OCI-LY7 (cell line): ENCODE results near the gene XAB2.

Experiments
- EZH2phosphoT487 ChIP-seq: fragments of 200-600 bp; sonication (generic); IDR thresholded peaks from 2 replicates; pipeline ENCODE4 v1.6.1; 2018; ENCODE audit warnings: low read depth, borderline replicate concordance, mild to moderate bottlenecking, mixed run types, antibody characterized with exemption, low read length, moderate library complexity, mixed read lengths
- TF ChIP-seq, protein P1 (sequence below): fragments of 200-600 bp; sonication (generic); conservative IDR thresholded peaks from 2 replicates; pipeline ENCODE4 v1.5.1; 2014; ENCODE audit warnings: mild to moderate bottlenecking, antibody characterized with exemption, low read length, moderate library complexity, mixed read lengths

DNA sequence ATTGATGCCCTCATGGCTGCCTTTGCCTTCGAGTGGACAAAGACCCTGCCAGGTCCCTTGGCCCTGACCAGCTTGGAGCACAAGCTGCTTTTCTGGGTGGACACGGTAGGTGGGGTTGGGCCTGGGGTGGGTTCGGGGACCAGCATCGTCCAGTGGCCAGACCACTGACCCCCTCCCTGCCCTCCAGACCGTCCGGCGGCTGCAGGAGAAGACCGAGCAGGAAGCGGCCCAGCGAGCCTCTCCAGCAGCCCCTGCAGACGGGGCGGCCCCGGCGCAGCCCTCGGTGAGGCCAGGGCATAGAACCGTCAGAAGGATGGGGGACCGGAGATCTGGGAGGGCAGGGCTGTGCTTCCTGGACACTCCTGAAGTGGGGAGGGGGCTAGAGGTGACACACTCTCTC lies 23.1 kb downstream of the XAB2 start:
- TF ChIP-seq, protein P1, sequence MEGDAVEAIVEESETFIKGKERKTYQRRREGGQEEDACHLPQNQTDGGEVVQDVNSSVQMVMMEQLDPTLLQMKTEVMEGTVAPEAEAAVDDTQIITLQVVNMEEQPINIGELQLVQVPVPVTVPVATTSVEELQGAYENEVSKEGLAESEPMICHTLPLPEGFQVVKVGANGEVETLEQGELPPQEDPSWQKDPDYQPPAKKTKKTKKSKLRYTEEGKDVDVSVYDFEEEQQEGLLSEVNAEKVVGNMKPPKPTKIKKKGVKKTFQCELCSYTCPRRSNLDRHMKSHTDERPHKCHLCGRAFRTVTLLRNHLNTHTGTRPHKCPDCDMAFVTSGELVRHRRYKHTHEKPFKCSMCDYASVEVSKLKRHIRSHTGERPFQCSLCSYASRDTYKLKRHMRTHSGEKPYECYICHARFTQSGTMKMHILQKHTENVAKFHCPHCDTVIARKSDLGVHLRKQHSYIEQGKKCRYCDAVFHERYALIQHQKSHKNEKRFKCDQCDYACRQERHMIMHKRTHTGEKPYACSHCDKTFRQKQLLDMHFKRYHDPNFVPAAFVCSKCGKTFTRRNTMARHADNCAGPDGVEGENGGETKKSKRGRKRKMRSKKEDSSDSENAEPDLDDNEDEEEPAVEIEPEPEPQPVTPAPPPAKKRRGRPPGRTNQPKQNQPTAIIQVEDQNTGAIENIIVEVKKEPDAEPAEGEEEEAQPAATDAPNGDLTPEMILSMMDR, result no peak
- no peak for TF ChIP-seq EZH2phosphoT487
